Mucosa of gallbladder (tissue), 1 donor: ENCODE measurements around the gene CDK5RAP1. TPM values are rescaled to one million over a fixed set of nuclear protein-coding genes. Genes with fewer than 3 reads are reported as not detected.

Experiments
- DNase-seq: peaks from one replicate; pipeline ENCODE4 v3.0.0-alpha.2; 2020; ENCODE audit warnings: low spot score
- total RNA-seq: library from RNA; stranded (reverse); gene quantifications from one replicate; pipeline ENCODE4 v1.2.1, GENCODE V29; 2021
- donor health status: DM: no; HTN: no; CAD: no.

Gene CDK5RAP1
- total RNA-seq, 1 donor from 2014 or later: 18.7 TPM

GRCh38 chr20:33386673-33387072 is 14.6 kb downstream of the CDK5RAP1 start:
- DNase-seq: no peak

GRCh38 chr20:33377366-33377765 is 24.0 kb downstream of the CDK5RAP1 start:
- no peak for DNase-seq

GRCh38 chr20:33373735-33374605 is 27.3 kb downstream of the CDK5RAP1 start:
- no peak for DNase-seq

GRCh38 chr20:33372993-33373441 is 28.3 kb downstream of the CDK5RAP1 start:
- no peak for DNase-seq

- DNase-seq: peak; percentile 22
These were observed 31.0 kb downstream of the CDK5RAP1 start for GRCh38 chr20:33370291-33370690.

- DNase-seq: no peak
These were observed 38.4 kb downstream of the CDK5RAP1 start for GRCh38 chr20:33362898-33363297.

- DNase-seq: no peak
These were observed 41.7 kb downstream of the CDK5RAP1 start for GRCh38 chr20:33359399-33360261.

- no peak for DNase-seq
These were observed 48.3 kb downstream of the CDK5RAP1 start for GRCh38 chr20:33353013-33353402.

- DNase-seq: no peak
These were observed 48.9 kb downstream of the CDK5RAP1 start for GRCh38 chr20:33352258-33353012.

GRCh38 chr20:33351696-33352095 is 49.6 kb downstream of the CDK5RAP1 start:
- DNase-seq: no peak

GRCh38 chr20:33349493-33349892 is 51.8 kb downstream of the CDK5RAP1 start:
- no peak for DNase-seq

- no peak for DNase-seq
These were observed 53.0 kb downstream of the CDK5RAP1 start for GRCh38 chr20:33348136-33348937.

- no peak for DNase-seq
These were observed 56.0 kb downstream of the CDK5RAP1 start for GRCh38 chr20:33345342-33345741.

GRCh38 chr20:33343521-33343920 is 57.8 kb downstream of the CDK5RAP1 start:
- no peak for DNase-seq

- no peak for DNase-seq
These were observed 61.7 kb downstream of the CDK5RAP1 start for GRCh38 chr20:33339515-33340058.

GRCh38 chr20:33338467-33339258 is 62.7 kb downstream of the CDK5RAP1 start:
- no peak for DNase-seq

- no peak for DNase-seq
These were observed 63.7 kb downstream of the CDK5RAP1 start for GRCh38 chr20:33337531-33338165.

- no peak for DNase-seq
These were observed 64.2 kb downstream of the CDK5RAP1 start for GRCh38 chr20:33337119-33337518.

- DNase-seq: no peak
These were observed 64.9 kb downstream of the CDK5RAP1 start for GRCh38 chr20:33336375-33336774.
